ENCODE measurements around the gene EMD. TPM values are rescaled to one million over a fixed set of nuclear protein-coding genes. Genes with fewer than 3 reads are reported as not detected.
A peak's percentile ranks its signal among the peaks of the same experiment; 100 is the strongest.

Gene EMD
- total and polyA plus RNA-seq, 2 of the 13 experiments (the other 11 are each of a cell fraction or from before 2014, with no cell fraction given), result 14.5 to 14.9 TPM

GRCh38 chrX:154428176-154429171 is 49.4 kb downstream of the EMD start, which contains the start of gene ATP6AP1 (continued):
- TF ChIP-seq HDAC6 (IDR thresholded peaks at IDR 0.05; ENCODE audit: low read depth, low read length) (no peak), SMARCC2 (IDR thresholded peaks at IDR 0.05) (no peak), ATM (IDR thresholded peaks at IDR 0.05; ENCODE audit: borderline replicate concordance) (no peak), CHCHD3 (CRISPR knock-in tag; IDR thresholded peaks at IDR 0.05) (0 out of 2 replicates have a peak, but pooled peaks have one; percentile 24), CTCF (CRISPR knock-in tag; IDR thresholded peaks at IDR 0.05) (peak; percentile 33), ZBTB14 (CRISPR knock-in tag; IDR thresholded peaks at IDR 0.05) (no peak), PHF8 (CRISPR knock-in tag; IDR thresholded peaks at IDR 0.05) (peak; percentile 65), KDM5A (IDR thresholded peaks at IDR 0.05; ENCODE audit: borderline replicate concordance, low read length) (peak; percentile 65; the same call in 1 of the 2 replicates), ZNF180 (CRISPR knock-in tag; IDR thresholded peaks at IDR 0.05; ENCODE audit: borderline replicate concordance, low read depth) (no peak), NONO (IDR thresholded peaks at IDR 0.05) (no peak), NONO (CRISPR knock-in tag; conservative IDR thresholded peaks at IDR 0.05) (peak; percentile 68; the same call in 1 of the 2 replicates), AHR (CRISPR knock-in tag; IDR thresholded peaks at IDR 0.05) (no peak), KAT7 (CRISPR knock-in tag; IDR thresholded peaks at IDR 0.05; ENCODE audit: borderline replicate concordance) (peak; percentile 77; the same call in 1 of the 2 replicates), ZFX (CRISPR knock-in tag; IDR thresholded peaks at IDR 0.05; ENCODE audit: low read depth) (peak; percentile 81), GMEB2 (CRISPR knock-in tag; IDR thresholded peaks at IDR 0.05; ENCODE audit: low read depth) (peak; percentile 21; the same call in 1 of the 2 replicates), ZNF503 (CRISPR knock-in tag; IDR thresholded peaks at IDR 0.05) (0 out of 2 replicates have a peak, but pooled peaks have one; percentile 24), SP1 (IDR thresholded peaks at IDR 0.05) (no peak), SP1 (CRISPR knock-in tag; IDR thresholded peaks at IDR 0.05) (peak; percentile 61), ZNF724P (CRISPR knock-in tag; IDR thresholded peaks at IDR 0.05; ENCODE audit: borderline replicate concordance) (peak; percentile 65; the same call in 1 of the 2 replicates), ZNF235 (CRISPR knock-in tag; IDR thresholded peaks at IDR 0.05; ENCODE audit: borderline replicate concordance) (peak; percentile 69; the same call in 1 of the 2 replicates), ZNF30 (CRISPR knock-in tag; IDR thresholded peaks at IDR 0.05) (no peak), ZNF160 (CRISPR knock-in tag; IDR thresholded peaks at IDR 0.05) (0 out of 2 replicates have a peak, but pooled peaks have one; percentile 55), PHF20 (CRISPR knock-in tag; IDR thresholded peaks at IDR 0.05) (peak; percentile 74), RXRA (CRISPR knock-in tag; IDR thresholded peaks at IDR 0.05) (peak; percentile 29; the same call in 1 of the 2 replicates)
